ENCODE data around the gene NMRK1.

Gene NMRK1

GRCh38 chr9:75081632-75082031 is 6.3 kb downstream of the NMRK1 start:
- TF ChIP-seq, protein P1, sequence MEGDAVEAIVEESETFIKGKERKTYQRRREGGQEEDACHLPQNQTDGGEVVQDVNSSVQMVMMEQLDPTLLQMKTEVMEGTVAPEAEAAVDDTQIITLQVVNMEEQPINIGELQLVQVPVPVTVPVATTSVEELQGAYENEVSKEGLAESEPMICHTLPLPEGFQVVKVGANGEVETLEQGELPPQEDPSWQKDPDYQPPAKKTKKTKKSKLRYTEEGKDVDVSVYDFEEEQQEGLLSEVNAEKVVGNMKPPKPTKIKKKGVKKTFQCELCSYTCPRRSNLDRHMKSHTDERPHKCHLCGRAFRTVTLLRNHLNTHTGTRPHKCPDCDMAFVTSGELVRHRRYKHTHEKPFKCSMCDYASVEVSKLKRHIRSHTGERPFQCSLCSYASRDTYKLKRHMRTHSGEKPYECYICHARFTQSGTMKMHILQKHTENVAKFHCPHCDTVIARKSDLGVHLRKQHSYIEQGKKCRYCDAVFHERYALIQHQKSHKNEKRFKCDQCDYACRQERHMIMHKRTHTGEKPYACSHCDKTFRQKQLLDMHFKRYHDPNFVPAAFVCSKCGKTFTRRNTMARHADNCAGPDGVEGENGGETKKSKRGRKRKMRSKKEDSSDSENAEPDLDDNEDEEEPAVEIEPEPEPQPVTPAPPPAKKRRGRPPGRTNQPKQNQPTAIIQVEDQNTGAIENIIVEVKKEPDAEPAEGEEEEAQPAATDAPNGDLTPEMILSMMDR (conservative IDR thresholded peaks at IDR 0.05) = no peak
- no peak overlapping the region for H3K27ac ChIP-seq

- no peak overlapping the region for H3K27ac ChIP-seq
- TF ChIP-seq, protein P1 (conservative IDR thresholded peaks at IDR 0.05) = no peak
Measured at GRCh38 chr9:75072895-75073294, 15.1 kb downstream of the NMRK1 start.

GRCh38 chr9:75071530-75072122 is 16.3 kb downstream of the NMRK1 start:
- no peak overlapping the region for H3K27ac ChIP-seq
- TF ChIP-seq, protein P1 (conservative IDR thresholded peaks at IDR 0.05) = no peak

- TF ChIP-seq, protein P1 (conservative IDR thresholded peaks at IDR 0.05) = no peak
- no peak overlapping the region for H3K27ac ChIP-seq
Measured at GRCh38 chr9:75069171-75069570, 18.8 kb downstream of the NMRK1 start.

DNA sequence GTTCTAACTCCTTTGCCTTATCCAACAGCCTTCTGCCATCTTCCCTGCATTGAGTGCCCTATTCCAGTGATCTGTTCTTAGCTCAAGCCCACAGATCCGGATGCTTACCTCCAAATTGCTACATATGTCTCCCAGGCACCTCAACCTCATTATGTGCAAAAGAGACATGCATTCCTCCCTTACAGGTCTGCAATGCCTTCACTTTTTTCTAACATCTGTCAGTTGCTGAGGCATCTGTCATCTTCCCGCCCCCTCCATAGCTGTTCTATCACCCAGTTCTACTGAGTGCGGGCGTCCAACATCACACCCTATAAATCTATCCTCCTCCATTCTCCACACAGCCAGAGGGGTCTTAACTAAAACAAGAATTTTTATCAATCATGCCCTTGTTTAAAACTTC is 20.1 kb downstream of the NMRK1 start:
- TF ChIP-seq, protein P1 (conservative IDR thresholded peaks at IDR 0.05) = no peak
- H3K27ac ChIP-seq = no peak overlapping the region

DNA sequence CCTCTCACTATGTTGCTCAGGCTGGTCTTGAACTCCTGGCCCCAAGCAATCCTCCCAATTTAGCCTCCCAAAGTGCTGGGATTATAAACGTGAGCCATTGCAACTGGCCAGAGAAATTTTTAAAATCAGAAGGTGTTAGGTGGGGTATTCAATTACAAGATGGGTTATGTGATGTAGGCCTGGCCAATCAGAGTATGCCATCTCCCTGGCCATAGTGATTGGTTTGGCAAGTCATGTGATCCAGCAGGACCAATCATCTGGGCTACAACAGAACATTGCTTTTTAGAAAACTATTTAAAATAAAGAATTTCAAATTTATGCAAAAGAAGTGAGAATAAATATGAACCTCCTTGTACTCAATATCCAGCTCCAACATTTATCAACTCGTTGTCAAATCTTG is 22.4 kb downstream of the NMRK1 start:
- TF ChIP-seq, protein P1 (conservative IDR thresholded peaks at IDR 0.05) = no peak

DNA sequence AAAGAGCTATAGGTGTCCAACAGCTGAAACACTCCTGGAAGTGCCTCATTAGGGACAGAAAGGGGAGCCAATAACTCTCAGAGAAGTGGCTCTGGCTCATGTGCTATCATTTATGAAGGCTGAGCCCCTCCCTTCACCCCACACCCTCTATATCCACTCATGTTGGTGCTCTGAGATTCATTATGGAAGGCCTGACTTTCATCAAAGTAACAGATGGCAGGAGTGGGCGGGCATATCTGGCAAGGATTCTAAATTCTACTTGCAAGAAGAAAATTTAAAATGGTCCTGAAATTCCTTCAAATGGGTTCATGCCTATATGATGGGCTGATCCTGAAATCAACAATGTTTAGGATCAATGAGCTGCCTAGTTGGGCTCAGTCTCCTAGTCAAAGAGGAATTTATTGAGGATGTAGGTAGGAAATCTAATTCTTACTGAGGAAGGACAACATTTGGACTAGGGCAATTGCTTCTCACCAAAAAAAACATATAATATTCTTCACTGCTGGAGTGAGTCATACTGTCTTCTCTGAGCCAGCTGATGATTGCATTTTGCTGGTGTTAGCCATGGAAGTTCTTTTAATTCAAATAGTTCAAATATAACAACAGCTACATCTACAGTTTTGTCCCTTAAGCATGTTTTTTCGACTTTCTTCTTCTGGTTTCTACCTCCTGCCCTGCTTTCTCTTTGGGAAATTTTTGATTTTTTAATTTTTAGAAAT is 23.5 kb downstream of the NMRK1 start:
- TF ChIP-seq, protein P1 (conservative IDR thresholded peaks at IDR 0.05) = no peak
- H3K27ac ChIP-seq = no peak overlapping the region

More for the DNA sequence above, 22.4 kb downstream of the NMRK1 start:
- no peak overlapping the region for H3K27ac ChIP-seq

Data from VCaP (cell line).